Measurements from ENCODE around the gene EYA4.

EYA4 gene

GRCh38 chr6:133466680-133467079 is 225.5 kb downstream of the EYA4 start:
- DNase-seq = no peak

- DNase-seq = no peak
Observed at GRCh38 chr6:133467231-133467981, 226.2 kb downstream of the EYA4 start.

- DNase-seq = no peak
Observed at GRCh38 chr6:133467982-133468380, 226.8 kb downstream of the EYA4 start.

- no peak for DNase-seq
Observed at GRCh38 chr6:133468591-133468990, 227.4 kb downstream of the EYA4 start.

GRCh38 chr6:133474516-133474915 is 233.4 kb downstream of the EYA4 start:
- no peak for DNase-seq

GRCh38 chr6:133478673-133479072 is 237.5 kb downstream of the EYA4 start:
- no peak for DNase-seq

GRCh38 chr6:133487174-133487573 is 246.0 kb downstream of the EYA4 start:
- no peak for DNase-seq

GRCh38 chr6:133495205-133495903 is 254.2 kb downstream of the EYA4 start:
- no peak for DNase-seq

GRCh38 chr6:133499662-133500061 is 258.5 kb downstream of the EYA4 start:
- no peak for DNase-seq

GRCh38 chr6:133501675-133502270 is 260.6 kb downstream of the EYA4 start:
- DNase-seq = peak; percentile 14

- no peak for DNase-seq
Observed at GRCh38 chr6:133502441-133503335, 261.5 kb downstream of the EYA4 start.

- DNase-seq = no peak
Observed at GRCh38 chr6:133503336-133503729, 262.2 kb downstream of the EYA4 start.

GRCh38 chr6:133504158-133504557 is 263.0 kb downstream of the EYA4 start:
- no peak for DNase-seq

GRCh38 chr6:133504761-133505160 is 263.6 kb downstream of the EYA4 start:
- DNase-seq = peak; percentile 17

- DNase-seq = no peak
Observed at GRCh38 chr6:133505681-133506080, 264.5 kb downstream of the EYA4 start.

GRCh38 chr6:133512410-133513016 is 271.4 kb downstream of the EYA4 start:
- peak; percentile 13 for DNase-seq

- no peak for DNase-seq
Observed at GRCh38 chr6:133523816-133524215, 282.7 kb downstream of the EYA4 start.

- no peak for DNase-seq
Observed at GRCh38 chr6:133526436-133526835, 285.3 kb downstream of the EYA4 start.

GRCh38 chr6:133528566-133528965 is 287.4 kb downstream of the EYA4 start:
- no peak for DNase-seq

- DNase-seq = no peak
Observed at GRCh38 chr6:133532908-133533307, 291.8 kb downstream of the EYA4 start.

GRCh38 chr6:133539502-133540259 is 298.5 kb downstream of the EYA4 start:
- no peak for DNase-seq

- DNase-seq = no peak
Observed at GRCh38 chr6:133540361-133540760, 299.2 kb downstream of the EYA4 start.
